Germinal center (tissue), 1 donor: Measurements from ENCODE around the gene EXT2.

Experiments
- DNase-seq: peaks from one replicate; pipeline ENCODE4 v3.0.0; 2012; ENCODE audit warnings: mixed read lengths, low spot score

EXT2 gene

GRCh38 chr11:44095506-44096359, at the start of gene EXT2:
Gene EXT2 (plus strand): TSS chr11:44095678. CDS start chr11:44107713, 12,035 bp downstream.
- peak; percentile 93 for DNase-seq

DNA sequence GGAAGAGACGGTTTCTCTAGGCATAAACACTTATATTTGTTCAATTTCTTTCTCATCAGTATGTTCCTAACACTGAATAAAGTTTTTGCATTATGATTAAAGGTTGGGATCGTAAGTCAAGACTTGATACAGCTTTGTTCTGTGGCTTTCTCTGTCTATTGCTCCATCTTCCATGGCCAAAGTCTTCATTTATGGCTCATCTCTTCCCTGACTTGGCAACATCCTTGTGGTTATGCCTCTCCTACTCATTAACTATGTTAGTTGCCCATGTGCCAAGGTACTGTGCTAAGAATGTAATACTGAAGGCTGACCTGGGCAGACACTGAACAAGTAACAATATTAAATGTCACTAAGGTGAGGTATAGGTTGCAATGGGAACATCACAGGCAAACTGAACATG, 49.3 kb upstream of the EXT2 start:
- DNase-seq: no peak

DNA sequence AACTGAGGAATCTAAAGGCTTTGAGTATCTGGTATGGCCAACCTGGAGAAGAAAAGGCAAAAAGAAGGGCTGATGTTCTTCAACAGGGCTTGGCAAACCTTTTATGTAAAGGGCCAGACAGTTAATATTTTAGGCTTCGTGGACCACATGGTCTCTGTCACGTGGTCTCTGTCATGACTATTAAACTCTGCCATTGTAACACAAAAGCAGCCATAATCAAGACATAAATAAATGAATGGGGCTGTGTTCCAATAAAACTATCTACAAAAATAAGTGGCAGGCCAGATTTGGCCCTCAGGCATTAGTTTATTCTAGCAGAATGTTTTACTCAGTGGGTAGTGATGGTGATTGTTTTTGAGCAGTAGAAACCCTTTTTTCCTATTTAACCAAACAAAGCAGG, 48.2 kb upstream of the EXT2 start:
- no peak for DNase-seq

GRCh38 chr11:44047931-44048431, 47.5 kb upstream of the EXT2 start, which contains the start of gene ACCSL:
Gene ACCSL (plus strand): TSS chr11:44047981. CDS start chr11:44048037, 56 bp downstream.
- no peak for DNase-seq

DNA sequence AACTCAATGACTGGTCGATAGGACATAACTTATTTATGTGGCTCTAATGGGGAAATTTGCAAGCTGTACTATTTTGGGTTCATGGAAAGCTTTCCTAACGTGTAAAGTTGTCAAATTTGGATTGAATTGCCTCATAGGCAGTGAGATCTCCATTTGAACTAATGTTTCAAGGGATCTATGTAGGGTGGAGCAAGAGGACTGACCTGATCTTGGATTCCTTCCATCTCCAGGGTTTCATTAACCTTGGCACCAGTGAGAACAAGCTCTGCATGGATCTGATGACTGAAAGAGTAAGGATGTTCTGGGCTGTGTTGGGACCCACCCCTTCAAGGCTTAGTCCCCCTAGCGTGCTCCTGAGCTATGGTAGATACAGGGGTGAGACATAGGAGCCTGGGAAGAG, 45.6 kb upstream of the EXT2 start:
- no peak for DNase-seq

DNA sequence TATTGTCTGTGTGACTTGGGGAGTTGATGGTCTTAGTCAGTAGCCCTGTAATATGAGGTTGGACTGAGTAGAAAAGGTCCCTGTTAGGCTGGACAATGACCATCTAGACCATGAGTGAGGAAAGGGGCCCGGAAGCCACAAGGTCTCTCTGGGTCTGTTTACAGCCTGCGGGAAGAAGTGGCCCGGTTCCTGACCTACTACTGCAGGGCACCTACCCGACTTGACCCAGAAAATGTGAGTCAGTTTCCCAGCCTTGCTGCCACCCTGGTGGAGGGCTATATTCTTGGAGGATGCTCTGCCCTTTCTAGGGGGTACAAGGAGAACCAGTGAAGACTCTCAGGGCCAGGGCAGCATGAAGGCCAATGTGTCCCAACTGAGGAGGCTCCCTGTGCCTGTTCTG, 44.3 kb upstream of the EXT2 start:
- no peak for DNase-seq

GRCh38 chr11:44057340-44057739, 38.1 kb upstream of the EXT2 start:
- no peak for DNase-seq

GRCh38 chr11:44058275-44058674, 37.2 kb upstream of the EXT2 start:
- DNase-seq: no peak

DNA sequence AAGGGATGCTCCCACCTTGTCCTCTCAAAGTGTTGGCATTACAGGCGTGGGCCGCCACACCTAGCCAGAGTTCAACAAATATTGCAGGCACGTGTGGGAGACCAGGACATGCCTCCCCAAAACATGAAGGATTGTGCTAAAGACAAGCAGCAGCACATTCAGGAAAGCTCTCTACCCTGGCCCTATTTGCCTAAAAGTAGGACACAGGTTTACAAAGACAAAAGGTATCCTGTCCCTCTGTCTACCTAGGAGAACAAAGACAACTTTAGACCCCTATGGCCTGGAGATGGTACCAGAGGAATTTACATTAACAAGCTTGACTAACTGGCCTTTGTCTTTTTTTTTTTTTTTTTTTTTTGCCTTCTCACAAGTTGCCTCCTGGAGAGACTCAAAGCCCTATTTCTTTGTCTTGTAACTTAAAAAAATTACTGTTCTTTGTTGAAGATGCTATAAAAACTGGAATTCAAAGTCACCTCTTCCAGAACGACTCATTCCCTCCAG, 30.3 kb upstream of the EXT2 start:
- no peak for DNase-seq

DNA sequence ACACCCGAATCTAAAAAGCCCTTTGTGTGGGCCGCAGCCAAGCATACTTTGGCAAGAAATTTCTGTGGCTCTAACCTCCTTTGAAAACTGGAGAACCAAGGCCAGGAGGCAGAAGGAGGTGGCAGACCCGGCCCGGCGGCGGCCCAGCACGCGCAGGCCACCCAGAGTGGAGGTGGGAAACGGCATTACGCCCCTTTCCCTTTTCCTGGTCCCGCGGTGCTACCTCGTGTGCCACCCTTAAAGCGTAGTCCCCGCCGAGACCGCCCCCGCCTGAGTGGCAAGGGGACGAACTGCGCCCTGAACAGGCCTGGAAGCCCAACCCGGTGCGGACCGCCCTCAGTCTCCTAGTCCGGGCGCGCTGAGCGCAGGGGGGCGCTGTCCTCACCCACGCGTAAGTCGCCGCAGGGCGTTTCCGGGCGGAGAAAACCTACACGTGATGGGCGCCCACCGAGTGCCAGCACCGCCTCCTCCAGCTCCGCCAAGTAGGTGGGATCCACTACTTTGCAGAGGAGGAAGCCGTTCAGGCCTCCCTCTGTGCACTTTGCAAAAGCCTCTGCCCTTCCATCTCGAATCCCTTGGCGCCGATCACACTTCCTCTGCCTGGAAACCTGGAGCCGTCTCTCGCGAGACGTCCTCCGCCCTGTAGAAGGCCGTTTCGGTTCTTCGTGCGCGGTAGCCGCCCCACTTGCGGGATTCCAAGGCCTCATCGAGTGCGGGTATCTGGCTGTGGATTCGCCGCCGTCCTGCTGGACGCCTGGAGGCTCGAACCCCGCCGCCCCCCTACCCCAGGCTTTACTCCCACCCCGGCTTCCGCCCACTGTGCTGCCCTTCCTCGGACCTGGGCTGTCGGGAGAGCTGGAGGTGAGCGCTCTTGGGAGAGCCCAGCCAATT, 29.4 kb upstream of the EXT2 start, which contains the start of gene ACCS:
Gene ACCS (plus strand): TSS at position 430 of the 891 bp plus-strand sequence. CDS start 1,358 bp downstream, outside the sequence.
- peak; percentile 91 for DNase-seq

GRCh38 chr11:44066732-44067141, 28.7 kb upstream of the EXT2 start:
- DNase-seq: no peak

- DNase-seq: no peak
Measured at GRCh38 chr11:44067266-44067665, 28.2 kb upstream of the EXT2 start.

DNA sequence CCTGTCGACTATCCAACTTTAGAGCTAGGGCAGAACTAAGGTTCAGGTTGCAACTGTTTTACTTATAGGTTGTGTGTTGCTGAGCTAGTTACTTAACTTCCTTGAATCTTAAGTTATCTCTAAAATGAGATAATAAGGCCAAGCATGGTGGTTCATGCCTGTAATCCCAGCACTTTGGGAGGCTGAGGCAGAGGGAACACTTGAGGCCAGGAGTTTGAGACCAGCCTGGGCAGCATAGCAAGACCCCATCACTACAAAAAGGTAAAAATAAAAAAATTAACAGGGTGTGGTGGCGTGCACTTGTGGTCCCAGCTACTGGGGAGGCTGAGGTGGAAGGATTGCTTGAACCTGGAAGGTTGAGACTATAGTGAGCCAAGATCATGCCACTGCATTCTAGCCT, 27.3 kb upstream of the EXT2 start:
- no peak for DNase-seq

GRCh38 chr11:44071157-44071556, 24.3 kb upstream of the EXT2 start:
- DNase-seq: no peak

- DNase-seq: no peak
Measured at GRCh38 chr11:44072757-44073658, 22.5 kb upstream of the EXT2 start.

- no peak for DNase-seq
Measured at GRCh38 chr11:44078794-44079193, 16.7 kb upstream of the EXT2 start.

DNA sequence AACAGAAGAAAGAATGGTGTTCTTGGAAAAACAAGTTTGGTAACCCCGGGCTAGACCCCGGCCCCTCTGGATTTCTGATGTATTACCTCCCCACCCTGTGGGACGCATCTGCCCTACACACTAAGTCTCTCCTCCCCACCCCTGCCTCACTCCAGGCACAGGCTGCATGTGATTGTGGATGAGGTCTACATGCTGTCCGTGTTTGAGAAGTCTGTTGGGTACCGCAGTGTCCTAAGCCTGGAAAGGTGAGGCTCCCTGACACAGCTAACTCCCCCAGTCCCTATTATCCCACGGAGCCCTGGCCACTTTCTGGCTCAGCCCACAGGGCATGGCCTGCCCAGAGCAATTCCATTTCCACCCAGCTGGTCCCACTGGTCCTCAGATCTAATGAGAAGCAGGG, 16.1 kb upstream of the EXT2 start:
- DNase-seq: no peak

DNA sequence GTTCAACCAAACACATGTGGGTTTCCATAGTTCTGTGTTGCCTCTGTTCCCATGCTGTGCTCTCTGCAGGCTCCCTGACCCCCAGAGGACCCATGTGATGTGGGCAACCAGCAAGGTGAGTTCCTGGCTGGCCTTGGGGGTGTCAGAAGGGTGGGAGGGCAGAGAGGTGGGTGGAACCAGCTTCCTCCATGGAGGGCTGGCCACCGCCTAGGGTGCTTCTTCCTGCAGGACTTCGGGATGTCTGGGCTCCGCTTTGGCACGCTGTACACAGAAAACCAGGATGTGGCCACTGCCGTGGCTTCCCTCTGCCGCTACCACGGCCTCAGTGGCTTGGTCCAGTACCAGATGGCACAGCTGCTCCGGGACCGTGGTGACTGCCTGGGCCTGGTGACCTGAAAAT, 14.5 kb upstream of the EXT2 start:
- DNase-seq: no peak

DNA sequence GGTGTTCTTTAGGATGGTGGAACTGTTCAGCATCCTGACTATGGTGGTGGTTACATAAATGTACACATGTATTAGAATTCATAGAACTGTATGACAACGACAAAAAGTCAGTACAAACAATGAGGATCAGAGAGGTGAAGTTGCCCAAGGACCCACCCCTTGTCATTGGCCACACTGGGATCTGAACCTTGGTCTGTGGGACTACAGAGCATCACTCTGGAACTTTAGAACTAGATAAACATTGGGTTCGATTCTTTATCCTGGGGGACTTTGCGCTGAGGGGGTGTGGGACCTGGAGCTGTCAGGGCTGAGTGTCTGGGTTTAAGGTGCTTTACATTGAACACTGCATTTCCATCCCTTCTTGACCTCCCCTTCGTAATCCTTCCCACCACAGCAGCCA, 12.8 kb upstream of the EXT2 start:
- no peak for DNase-seq

DNA sequence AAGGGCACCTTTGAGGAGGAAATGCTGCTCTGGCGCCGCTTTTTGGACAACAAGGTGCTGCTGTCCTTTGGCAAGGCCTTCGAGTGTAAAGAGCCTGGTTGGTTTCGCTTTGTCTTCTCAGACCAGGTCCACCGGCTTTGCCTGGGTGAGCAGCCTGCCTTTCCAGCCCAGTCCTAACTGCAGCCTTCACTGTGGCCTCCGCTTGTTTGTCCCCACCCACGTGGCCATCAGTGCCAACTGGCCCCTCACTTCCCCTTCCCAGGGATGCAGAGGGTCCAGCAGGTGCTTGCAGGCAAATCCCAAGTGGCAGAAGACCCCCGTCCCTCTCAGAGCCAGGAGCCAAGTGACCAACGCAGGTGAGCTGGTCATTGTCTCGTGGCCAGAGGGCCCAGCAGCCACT, 12.0 kb upstream of the EXT2 start:
- no peak for DNase-seq

DNA sequence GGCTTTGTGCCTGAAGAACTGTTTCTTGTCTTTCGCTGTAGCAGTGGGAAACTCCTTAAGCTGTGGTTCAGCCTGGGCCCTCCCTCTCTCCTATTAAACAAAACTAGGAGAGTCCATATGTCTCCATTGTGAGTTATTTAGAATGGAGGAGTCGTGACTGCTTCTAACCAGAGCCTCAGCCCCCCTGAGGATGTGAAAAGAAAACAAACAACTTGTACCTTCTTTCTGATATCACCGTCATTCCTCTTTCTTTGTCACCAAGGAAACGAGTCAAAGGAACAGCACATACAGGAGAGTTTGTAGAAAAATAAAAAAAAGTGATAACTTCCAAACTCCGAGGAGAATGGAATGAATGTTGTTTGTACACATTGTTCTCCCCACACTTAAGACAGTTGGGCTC, 11.6 kb upstream of the EXT2 start:
- no peak for DNase-seq
